CD4-positive, alpha-beta T cell treated with Interleukin-10 for 1 hour (primary cell): ENCODE results near the gene FBXO36.

Experiments
- DNase-seq: peaks from one replicate; pipeline ENCODE4 v3.0.0-alpha.2; 2020

Gene FBXO36

GRCh38 chr2:229974266-229974665 is 52.0 kb downstream of the FBXO36 start:
- no peak for DNase-seq

GRCh38 chr2:229980431-229981184 is 58.3 kb downstream of the FBXO36 start:
- DNase-seq, result peak; percentile 1

- no peak for DNase-seq
Measured at GRCh38 chr2:229993236-229993635, 70.9 kb downstream of the FBXO36 start.

GRCh38 chr2:229996320-229996719 is 74.0 kb downstream of the FBXO36 start:
- no peak for DNase-seq

- DNase-seq, result no peak
Measured at GRCh38 chr2:229997565-229997964, 75.3 kb downstream of the FBXO36 start.

- DNase-seq, result no peak
Measured at GRCh38 chr2:230000118-230000841, 78.0 kb downstream of the FBXO36 start.

- DNase-seq, result peak; percentile 72
Measured at GRCh38 chr2:230007931-230008707, 85.8 kb downstream of the FBXO36 start.

GRCh38 chr2:230008708-230009066 is 86.4 kb downstream of the FBXO36 start:
- no peak for DNase-seq

- DNase-seq, result no peak
Measured at GRCh38 chr2:230010501-230010900, 88.2 kb downstream of the FBXO36 start.

- DNase-seq, result no peak
Measured at GRCh38 chr2:230011617-230012016, 89.3 kb downstream of the FBXO36 start.

- no peak for DNase-seq
Measured at GRCh38 chr2:230012267-230012884, 90.1 kb downstream of the FBXO36 start.

GRCh38 chr2:230016844-230017243 is 94.5 kb downstream of the FBXO36 start:
- DNase-seq, result no peak

GRCh38 chr2:230018153-230018552 is 95.8 kb downstream of the FBXO36 start:
- DNase-seq, result no peak

- no peak for DNase-seq
Measured at GRCh38 chr2:230019742-230020141, 97.4 kb downstream of the FBXO36 start.

GRCh38 chr2:230023313-230023712 is 101.0 kb downstream of the FBXO36 start:
- DNase-seq, result no peak

GRCh38 chr2:230042195-230042594 is 119.9 kb downstream of the FBXO36 start:
- no peak for DNase-seq

GRCh38 chr2:230043025-230043424 is 120.7 kb downstream of the FBXO36 start:
- no peak for DNase-seq

- DNase-seq, result no peak
Measured at GRCh38 chr2:230043461-230043860, 121.2 kb downstream of the FBXO36 start.

- DNase-seq, result no peak
Measured at GRCh38 chr2:230046491-230046890, 124.2 kb downstream of the FBXO36 start.

GRCh38 chr2:230048010-230048671 is 125.8 kb downstream of the FBXO36 start:
- DNase-seq, result no peak

- no peak for DNase-seq
Measured at GRCh38 chr2:230050136-230050535, 127.8 kb downstream of the FBXO36 start.

GRCh38 chr2:230052299-230052698 is 130.0 kb downstream of the FBXO36 start:
- DNase-seq, result no peak
